SK-N-SH (cell line): Measurements from ENCODE around the gene DMRTB1.

Source experiments
- CHD2 ChIP-seq: fragments of 150-350 bp; IDR thresholded peaks from 2 replicates; pipeline ENCODE4 v1.6.1; 2018; ENCODE audit warnings: low read length; ENCODE audit not compliant: partially characterized antibody
- GATA2 ChIP-seq: sonication (generic); formaldehyde crosslinking; IDR thresholded peaks from 2 replicates; pipeline ENCODE4 v1.5.0; 2020; ENCODE audit warnings: mild to moderate bottlenecking, missing genetic modification reagents
- POLR2AphosphoS5 ChIP-seq: IDR thresholded peaks from 2 replicates; pipeline ENCODE4 v1.6.1; 2012; ENCODE audit warnings: low read depth, low read length
- RCOR1 ChIP-seq: fragments of 150-350 bp; IDR thresholded peaks from 2 replicates; pipeline ENCODE4 v1.6.1; 2017; ENCODE audit warnings: antibody characterized with exemption, low read length
- RFX5 ChIP-seq: IDR thresholded peaks from 2 replicates; pipeline ENCODE4 v1.6.1; 2012; ENCODE audit warnings: mild to moderate bottlenecking, improper control_type of control experiment, low read length
- SMC3 ChIP-seq: IDR thresholded peaks from 2 replicates; pipeline ENCODE4 v1.6.1; 2012; ENCODE audit warnings: low read depth, low read length, improper control_type of control experiment
- TAF1 ChIP-seq: IDR thresholded peaks from 2 replicates; pipeline ENCODE4 v1.6.1; 2012; ENCODE audit warnings: low read depth, mild to moderate bottlenecking, low read length, moderate library complexity, borderline replicate concordance
- YY1 ChIP-seq: IDR thresholded peaks from 2 replicates; pipeline ENCODE4 v1.4.0; 2012; ENCODE audit warnings: low read depth, mild to moderate bottlenecking
- TF ChIP-seq, protein P1 (sequence below): IDR thresholded peaks from 2 replicates; pipeline ENCODE4 v1.6.1; 2012; ENCODE audit warnings: mild to moderate bottlenecking, low read depth, low read length, moderate library complexity
- TF ChIP-seq, protein P2 (sequence below): fragments of 200-600 bp; sonication (generic); IDR thresholded peaks from 2 replicates; pipeline ENCODE4 v1.6.1; 2017; ENCODE audit warnings: antibody characterized with exemption, mild to moderate bottlenecking, moderate library complexity
- TF ChIP-seq, protein P3 (sequence below): IDR thresholded peaks from 2 replicates; pipeline ENCODE4 v1.4.0; 2012; ENCODE audit warnings: low read depth
- TF ChIP-seq, protein P4 (sequence below): IDR thresholded peaks from 2 replicates; pipeline ENCODE4 v1.4.0; 2012; ENCODE audit warnings: low read depth, borderline replicate concordance

DNA sequence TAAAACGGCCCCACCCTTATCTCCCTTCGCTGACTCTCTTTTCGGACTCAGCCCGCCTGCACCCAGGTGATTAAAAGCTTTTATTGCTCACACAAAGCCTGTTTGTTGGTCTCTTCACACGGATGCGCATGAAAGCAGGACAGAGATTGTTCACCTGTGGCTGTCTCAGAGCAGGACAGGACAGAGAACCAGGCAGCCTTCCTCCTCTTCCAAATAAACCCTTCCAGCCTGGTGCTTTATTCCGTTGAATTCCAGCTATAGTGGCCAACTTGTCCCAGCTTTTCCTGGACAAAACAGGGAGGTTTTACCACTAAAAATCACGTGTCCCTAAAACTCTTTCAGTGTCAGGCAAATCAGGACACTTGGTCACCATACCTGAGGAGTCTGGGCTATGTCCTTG is 9.5 kb upstream of the DMRTB1 start:
- TF ChIP-seq, protein P1, sequence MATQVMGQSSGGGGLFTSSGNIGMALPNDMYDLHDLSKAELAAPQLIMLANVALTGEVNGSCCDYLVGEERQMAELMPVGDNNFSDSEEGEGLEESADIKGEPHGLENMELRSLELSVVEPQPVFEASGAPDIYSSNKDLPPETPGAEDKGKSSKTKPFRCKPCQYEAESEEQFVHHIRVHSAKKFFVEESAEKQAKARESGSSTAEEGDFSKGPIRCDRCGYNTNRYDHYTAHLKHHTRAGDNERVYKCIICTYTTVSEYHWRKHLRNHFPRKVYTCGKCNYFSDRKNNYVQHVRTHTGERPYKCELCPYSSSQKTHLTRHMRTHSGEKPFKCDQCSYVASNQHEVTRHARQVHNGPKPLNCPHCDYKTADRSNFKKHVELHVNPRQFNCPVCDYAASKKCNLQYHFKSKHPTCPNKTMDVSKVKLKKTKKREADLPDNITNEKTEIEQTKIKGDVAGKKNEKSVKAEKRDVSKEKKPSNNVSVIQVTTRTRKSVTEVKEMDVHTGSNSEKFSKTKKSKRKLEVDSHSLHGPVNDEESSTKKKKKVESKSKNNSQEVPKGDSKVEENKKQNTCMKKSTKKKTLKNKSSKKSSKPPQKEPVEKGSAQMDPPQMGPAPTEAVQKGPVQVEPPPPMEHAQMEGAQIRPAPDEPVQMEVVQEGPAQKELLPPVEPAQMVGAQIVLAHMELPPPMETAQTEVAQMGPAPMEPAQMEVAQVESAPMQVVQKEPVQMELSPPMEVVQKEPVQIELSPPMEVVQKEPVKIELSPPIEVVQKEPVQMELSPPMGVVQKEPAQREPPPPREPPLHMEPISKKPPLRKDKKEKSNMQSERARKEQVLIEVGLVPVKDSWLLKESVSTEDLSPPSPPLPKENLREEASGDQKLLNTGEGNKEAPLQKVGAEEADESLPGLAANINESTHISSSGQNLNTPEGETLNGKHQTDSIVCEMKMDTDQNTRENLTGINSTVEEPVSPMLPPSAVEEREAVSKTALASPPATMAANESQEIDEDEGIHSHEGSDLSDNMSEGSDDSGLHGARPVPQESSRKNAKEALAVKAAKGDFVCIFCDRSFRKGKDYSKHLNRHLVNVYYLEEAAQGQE: no peak
- TF ChIP-seq, protein P2, sequence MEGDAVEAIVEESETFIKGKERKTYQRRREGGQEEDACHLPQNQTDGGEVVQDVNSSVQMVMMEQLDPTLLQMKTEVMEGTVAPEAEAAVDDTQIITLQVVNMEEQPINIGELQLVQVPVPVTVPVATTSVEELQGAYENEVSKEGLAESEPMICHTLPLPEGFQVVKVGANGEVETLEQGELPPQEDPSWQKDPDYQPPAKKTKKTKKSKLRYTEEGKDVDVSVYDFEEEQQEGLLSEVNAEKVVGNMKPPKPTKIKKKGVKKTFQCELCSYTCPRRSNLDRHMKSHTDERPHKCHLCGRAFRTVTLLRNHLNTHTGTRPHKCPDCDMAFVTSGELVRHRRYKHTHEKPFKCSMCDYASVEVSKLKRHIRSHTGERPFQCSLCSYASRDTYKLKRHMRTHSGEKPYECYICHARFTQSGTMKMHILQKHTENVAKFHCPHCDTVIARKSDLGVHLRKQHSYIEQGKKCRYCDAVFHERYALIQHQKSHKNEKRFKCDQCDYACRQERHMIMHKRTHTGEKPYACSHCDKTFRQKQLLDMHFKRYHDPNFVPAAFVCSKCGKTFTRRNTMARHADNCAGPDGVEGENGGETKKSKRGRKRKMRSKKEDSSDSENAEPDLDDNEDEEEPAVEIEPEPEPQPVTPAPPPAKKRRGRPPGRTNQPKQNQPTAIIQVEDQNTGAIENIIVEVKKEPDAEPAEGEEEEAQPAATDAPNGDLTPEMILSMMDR: no peak
- TF ChIP-seq SMC3 (no peak), GATA2 (CRISPR knock-in tag) (no peak), CHD2 (no peak), YY1 (no peak), TAF1 (no peak), RFX5 (no peak), RCOR1 (no peak), POLR2AphosphoS5 (no peak)
- TF ChIP-seq, protein P3, sequence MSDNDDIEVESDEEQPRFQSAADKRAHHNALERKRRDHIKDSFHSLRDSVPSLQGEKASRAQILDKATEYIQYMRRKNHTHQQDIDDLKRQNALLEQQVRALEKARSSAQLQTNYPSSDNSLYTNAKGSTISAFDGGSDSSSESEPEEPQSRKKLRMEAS: no peak
- TF ChIP-seq, protein P4, sequence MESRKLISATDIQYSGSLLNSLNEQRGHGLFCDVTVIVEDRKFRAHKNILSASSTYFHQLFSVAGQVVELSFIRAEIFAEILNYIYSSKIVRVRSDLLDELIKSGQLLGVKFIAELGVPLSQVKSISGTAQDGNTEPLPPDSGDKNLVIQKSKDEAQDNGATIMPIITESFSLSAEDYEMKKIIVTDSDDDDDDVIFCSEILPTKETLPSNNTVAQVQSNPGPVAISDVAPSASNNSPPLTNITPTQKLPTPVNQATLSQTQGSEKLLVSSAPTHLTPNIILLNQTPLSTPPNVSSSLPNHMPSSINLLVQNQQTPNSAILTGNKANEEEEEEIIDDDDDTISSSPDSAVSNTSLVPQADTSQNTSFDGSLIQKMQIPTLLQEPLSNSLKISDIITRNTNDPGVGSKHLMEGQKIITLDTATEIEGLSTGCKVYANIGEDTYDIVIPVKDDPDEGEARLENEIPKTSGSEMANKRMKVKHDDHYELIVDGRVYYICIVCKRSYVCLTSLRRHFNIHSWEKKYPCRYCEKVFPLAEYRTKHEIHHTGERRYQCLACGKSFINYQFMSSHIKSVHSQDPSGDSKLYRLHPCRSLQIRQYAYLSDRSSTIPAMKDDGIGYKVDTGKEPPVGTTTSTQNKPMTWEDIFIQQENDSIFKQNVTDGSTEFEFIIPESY: no peak
